Osteoblast (primary cell): Measurements from ENCODE around the gene DTNB. TPM values are rescaled to one million over a fixed set of nuclear protein-coding genes. Genes with fewer than 3 reads are reported as not detected.
"Not testable (repeated sequence)": the region's sequence is repeated elsewhere in the genome, so short reads cannot be mapped to it uniquely, and the experiment has no call there.

Source experiments
- DNase-seq: peaks from one replicate; pipeline ENCODE4 v3.0.0; 2011; ENCODE audit warnings: low spot score, mixed read lengths; ENCODE audit not compliant: insufficient read length; ENCODE audit errors: missing footprints
- H2AFZ ChIP-seq: 2 replicates; pipeline ENCODE4 v1.6.0; 2011; ENCODE audit warnings: mild to moderate bottlenecking, low read length
- H3K27ac ChIP-seq: 2 replicates; pipeline ENCODE4 v1.5.1; 2011; ENCODE audit warnings: mild to moderate bottlenecking, low read depth, low read length, moderate library complexity
- H3K27me3 ChIP-seq: 2 replicates; pipeline ENCODE4 v1.6.0; 2012; ENCODE audit warnings: mild to moderate bottlenecking, control low read depth, inconsistent platforms, low read length, moderate library complexity; ENCODE audit not compliant: insufficient read depth
- H3K36me3 ChIP-seq: 2 replicates; pipeline ENCODE4 v1.5.1; 2011; ENCODE audit warnings: mild to moderate bottlenecking, low read length, control low read depth, moderate library complexity; ENCODE audit not compliant: insufficient read depth
- H3K4me1 ChIP-seq: 2 replicates; pipeline ENCODE4 v1.5.1; 2011; ENCODE audit warnings: mild to moderate bottlenecking, low read length, control low read depth, moderate library complexity; ENCODE audit not compliant: insufficient read depth
- H3K4me2 ChIP-seq: 2 replicates; pipeline ENCODE4 v1.6.0; 2011; ENCODE audit warnings: mild to moderate bottlenecking, low read length; ENCODE audit not compliant: insufficient read depth
- H3K4me3 ChIP-seq: fragments of 200-600 bp; sonication (generic); 3 replicates; pipeline ENCODE4 v1.5.1; 2012; ENCODE audit warnings: mild to moderate bottlenecking, low read length, inconsistent platforms; ENCODE audit not compliant: insufficient read depth
- H3K79me2 ChIP-seq: 2 replicates; pipeline ENCODE4 v1.6.0; 2012; ENCODE audit warnings: mild to moderate bottlenecking, low read length, control low read depth, inconsistent platforms; ENCODE audit not compliant: insufficient read depth
- H3K9me3 ChIP-seq: 2 replicates; pipeline ENCODE4 v1.5.1; 2011; ENCODE audit warnings: low read depth, low read length, control low read depth
- H4K20me1 ChIP-seq: 2 replicates; pipeline ENCODE4 v1.6.0; 2012; ENCODE audit warnings: mild to moderate bottlenecking, low read length, control low read depth; ENCODE audit not compliant: insufficient read depth
- CTCF ChIP-seq: IDR thresholded peaks from 2 replicates; pipeline ENCODE4 v1.5.1; 2011; ENCODE audit warnings: mild to moderate bottlenecking, low read depth, low read length, moderate library complexity; ENCODE audit errors: extremely low read depth
- total RNA-seq: library from RNA; depleted of rRNA; stranded (reverse); fragments of >200 nt; gene quantifications from 2 replicates; pipeline ENCODE4 v1.2.3, GENCODE V29; 2012

Gene DTNB
- total RNA-seq, 1 donor, result 9.8 TPM

- Histone ChIP-seq H3K79me2 (no peaks in the 10 kb centered on the region), H2AFZ (no peak overlapping the region), H3K9me3 (no peaks in the 10 kb centered on the region), H3K36me3 (no peaks in the 10 kb centered on the region), H3K4me3 (no peak overlapping the region), H3K4me2 (no peak overlapping the region), H3K4me1 (no peaks in the 10 kb centered on the region), H3K27me3 (no peaks in the 10 kb centered on the region), H3K27ac (no peak overlapping the region), H4K20me1 (no peaks in the 10 kb centered on the region)
- DNase-seq, result no peak
- no peak for TF ChIP-seq CTCF
Observed at GRCh38 chr2:25537526-25537925, 135.9 kb downstream of the DTNB start.

- H3K4me1 ChIP-seq, H3K9me3 ChIP-seq, H3K4me3 ChIP-seq, DNase-seq, H3K36me3 ChIP-seq, H3K27ac ChIP-seq, H2AFZ ChIP-seq, H3K27me3 ChIP-seq, H3K4me2 ChIP-seq, H3K79me2 ChIP-seq, H4K20me1 ChIP-seq: not testable (repeated sequence)
Observed at GRCh38 chr2:25535411-25536289, 137.7 kb downstream of the DTNB start.

- not testable (repeated sequence) for H4K20me1 ChIP-seq, H3K9me3 ChIP-seq, H3K27me3 ChIP-seq, H3K36me3 ChIP-seq, DNase-seq, H3K79me2 ChIP-seq, H3K4me2 ChIP-seq, H3K4me1 ChIP-seq, H3K4me3 ChIP-seq, H3K27ac ChIP-seq, H2AFZ ChIP-seq
Observed at GRCh38 chr2:25534937-25535336, 138.4 kb downstream of the DTNB start.

GRCh38 chr2:25534455-25534854 lies 138.9 kb downstream of the DTNB start:
- H3K4me3 ChIP-seq, result no peak overlapping the region
- no peak for DNase-seq
- H3K27ac ChIP-seq, result no peak overlapping the region
- no peaks in the 10 kb centered on the region for H3K79me2 ChIP-seq
- no peak overlapping the region for H2AFZ ChIP-seq
- H3K27me3 ChIP-seq, result no peaks in the 10 kb centered on the region
- no peak overlapping the region for H3K4me2 ChIP-seq
- no peak for TF ChIP-seq CTCF
- no peaks in the 10 kb centered on the region for H4K20me1 ChIP-seq
- H3K4me1 ChIP-seq, result no peaks in the 10 kb centered on the region
- H3K9me3 ChIP-seq, result no peaks in the 10 kb centered on the region
- H3K36me3 ChIP-seq, result no peaks in the 10 kb centered on the region

- H3K27ac ChIP-seq, H2AFZ ChIP-seq, H3K9me3 ChIP-seq, H3K36me3 ChIP-seq, H3K79me2 ChIP-seq, H3K4me2 ChIP-seq, H4K20me1 ChIP-seq, H3K4me3 ChIP-seq, H3K4me1 ChIP-seq, H3K27me3 ChIP-seq, DNase-seq: not testable (repeated sequence)
Observed at GRCh38 chr2:25533771-25534170, 139.6 kb downstream of the DTNB start.
